Memory B cell (primary cell): ENCODE measurements around the gene KRT26.
"Not testable (repeated sequence)": the region's sequence is repeated elsewhere in the genome, so short reads cannot be mapped to it uniquely, and the experiment has no call there.

ENCODE experiments used
- ATAC-seq: fragments of 150-1000 bp; cut with Tn5 transposase; 2 replicates; pipeline ENCODE4 v1.10.0; 2021; ENCODE audit warnings: low read depth, mild to moderate bottlenecking, moderate library complexity
- DNase-seq, 2 donors: peaks; one replicate each; pipeline ENCODE4 v3.0.0; 2022; ENCODE audit warnings: low spot score in 2 of 2
- H3K27ac Mint-ChIP-seq: one replicate; pipeline ENCODE4 v1.8.0; 2022; ENCODE audit warnings: mild to moderate bottlenecking, moderate library complexity, mixed read lengths
- H3K27me3 Mint-ChIP-seq: one replicate; pipeline ENCODE4 v1.8.0; 2022; ENCODE audit warnings: mixed read lengths
- H3K36me3 Mint-ChIP-seq: one replicate; pipeline ENCODE4 v1.8.0; 2022; ENCODE audit warnings: mild to moderate bottlenecking, mixed read lengths
- H3K4me1 Mint-ChIP-seq: one replicate; pipeline ENCODE4 v1.8.0; 2022; ENCODE audit warnings: mixed read lengths
- H3K4me3 Mint-ChIP-seq: one replicate; pipeline ENCODE4 v1.8.0; 2022; ENCODE audit warnings: mild to moderate bottlenecking, moderate library complexity, mixed read lengths
- H3K9me3 Mint-ChIP-seq: one replicate; pipeline ENCODE4 v1.8.0; 2022; ENCODE audit warnings: mixed read lengths

KRT26 gene, protein sequence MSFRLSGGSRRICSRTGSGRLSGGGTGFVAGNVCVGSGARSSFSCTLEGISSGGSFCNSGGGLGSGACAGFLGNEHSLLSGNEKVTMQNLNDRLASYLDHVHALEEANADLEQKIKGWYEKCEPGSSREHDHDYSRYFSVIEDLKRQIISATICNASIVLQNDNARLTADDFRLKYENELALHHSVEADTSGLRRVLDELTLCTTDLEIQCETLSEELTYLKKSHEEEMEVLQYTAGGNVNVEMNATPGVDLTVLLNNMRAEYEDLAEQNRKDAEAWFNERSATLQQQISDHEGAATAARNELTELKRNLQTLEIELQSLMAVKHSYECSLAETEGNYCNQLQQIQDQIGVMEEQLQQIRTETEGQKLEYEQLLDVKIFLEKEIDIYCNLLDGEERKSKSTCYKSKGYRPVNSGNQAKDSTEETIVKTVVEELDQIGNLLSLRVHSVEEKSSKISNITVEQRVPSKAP

DNA sequence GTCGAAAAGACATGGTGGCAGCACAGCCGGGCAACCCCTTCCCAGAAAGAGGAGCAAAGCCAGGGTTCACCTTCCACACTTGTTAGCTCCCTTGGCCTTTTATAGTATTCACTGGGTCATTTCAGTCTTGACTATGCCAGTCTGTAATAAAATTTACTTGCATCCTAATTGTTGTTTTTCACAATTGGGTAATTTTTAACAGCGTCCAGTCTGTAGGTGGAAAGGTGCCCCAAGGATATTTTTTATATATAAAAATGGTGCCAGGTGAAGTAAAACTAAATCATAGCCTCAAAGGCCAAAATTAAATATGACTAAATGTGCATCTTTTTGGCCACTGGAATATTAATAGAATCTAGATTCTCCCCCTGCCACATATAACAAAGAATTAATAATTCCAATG lies at the start of gene KRT26:
Gene KRT26, minus strand, starts transcription at position 101 of the 400 bp plus-strand sequence. Its CDS starts 88 bp downstream, at position 13.
- no peaks in the 10 kb centered on the region for H3K36me3 Mint-ChIP-seq
- no peak for ATAC-seq
- no peak within 1 kb of the TSS for H3K27ac Mint-ChIP-seq
- H3K4me1 Mint-ChIP-seq = no peaks in the 10 kb centered on the region
- no peaks in the 10 kb centered on the region for H3K9me3 Mint-ChIP-seq
- peaks cover 21% of the 10 kb centered on the region for H3K27me3 Mint-ChIP-seq
- no peak within 1 kb of the TSS for H3K4me3 Mint-ChIP-seq
- DNase-seq = no peak

DNA sequence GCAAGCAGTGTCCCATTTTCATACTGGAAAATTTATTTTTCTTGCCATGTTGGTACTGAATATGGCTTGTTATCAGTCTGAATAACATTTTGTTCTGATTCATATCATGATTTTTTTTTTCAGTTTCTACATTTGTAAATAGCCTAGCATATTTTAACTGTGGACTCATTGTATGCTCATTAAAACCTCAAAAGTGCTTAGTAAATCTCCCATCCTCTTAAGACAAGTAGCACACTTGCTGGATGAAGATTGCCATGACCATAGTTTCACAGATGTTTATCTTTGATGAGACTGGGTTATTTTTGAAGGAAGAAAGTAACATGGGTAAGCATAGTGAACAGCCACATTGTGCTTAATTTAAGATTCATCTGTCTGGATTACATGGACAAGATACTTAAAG lies 49.5 kb upstream of the KRT26 start:
- DNase-seq = no peak
- Mint-ChIP-seq H3K36me3 (peaks cover 23% of the 10 kb centered on the region), H3K4me3 (no peak overlapping the region), H3K27ac (no peak overlapping the region), H3K4me1 (peaks cover 9% of the 10 kb centered on the region), H3K27me3 (peaks cover 7% of the 10 kb centered on the region), H3K9me3 (peaks cover 6% of the 10 kb centered on the region)
- ATAC-seq = no peak

DNA sequence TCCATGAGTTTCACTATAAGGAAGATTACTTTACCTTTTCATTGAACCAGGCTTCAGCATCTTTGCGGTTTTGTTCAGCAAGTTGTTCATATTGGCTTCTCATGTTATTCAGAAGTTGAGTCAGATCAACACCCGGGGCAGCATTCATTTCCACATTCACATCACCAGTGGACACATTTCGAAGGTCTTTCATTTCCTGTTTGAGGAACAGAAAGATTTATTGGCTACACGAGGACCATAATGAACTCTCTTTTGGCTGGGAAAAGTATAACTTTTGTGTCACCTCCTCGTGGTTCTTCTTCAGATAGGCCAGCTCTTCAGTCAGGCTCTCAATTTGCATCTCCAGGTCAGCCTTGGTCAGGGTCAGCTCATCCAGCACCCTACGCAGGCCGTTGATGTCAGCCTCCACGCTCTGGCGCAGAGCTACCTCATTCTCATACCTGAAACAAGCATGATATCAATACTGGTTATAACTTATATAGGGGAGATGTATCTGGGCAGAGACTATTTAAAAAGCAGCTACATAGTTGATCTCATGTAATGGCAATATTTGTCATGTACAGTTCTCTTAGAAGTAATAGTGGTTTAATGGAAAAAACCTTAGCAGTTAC lies 48.3 kb upstream of the KRT26 start:
- Mint-ChIP-seq H3K9me3 (peaks cover 5% of the 10 kb centered on the region), H3K4me1 (peaks cover 9% of the 10 kb centered on the region), H3K27ac (no peak overlapping the region), H3K36me3 (peaks cover 19% of the 10 kb centered on the region), H3K4me3 (peak overlapping the region; percentile 8), H3K27me3 (peaks cover 1% of the 10 kb centered on the region)
- ATAC-seq (no peak), DNase-seq (no peak)

DNA sequence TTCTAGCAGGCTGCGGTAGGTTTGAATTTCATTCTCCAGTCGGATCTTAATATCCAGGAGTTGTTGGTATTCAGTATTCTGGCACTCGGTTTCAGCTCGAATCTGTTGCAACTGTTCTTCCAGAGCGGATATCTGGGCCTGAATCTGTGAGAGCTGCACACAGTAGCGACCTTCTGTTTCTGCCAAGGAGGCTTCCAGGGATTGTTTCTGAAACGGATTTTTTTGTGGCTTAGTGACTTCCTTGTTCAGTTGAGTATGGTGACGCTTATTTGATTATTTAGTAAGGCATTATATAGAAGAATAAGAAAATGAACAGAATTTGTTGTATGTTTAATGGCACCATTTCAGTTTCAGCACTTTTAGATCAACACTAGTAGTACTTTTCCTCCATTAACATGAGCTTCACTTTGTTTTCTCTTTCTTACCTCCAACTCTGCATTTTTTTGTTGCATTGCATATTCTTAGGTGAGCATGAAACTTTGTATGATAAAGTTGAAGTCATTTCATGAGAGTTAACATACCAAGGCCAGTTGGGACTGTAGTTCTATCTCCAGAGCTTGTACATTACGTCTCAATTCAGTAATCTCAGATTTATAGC lies 47.6 kb upstream of the KRT26 start:
- peaks cover 6% of the 10 kb centered on the region for H3K9me3 Mint-ChIP-seq
- peak overlapping the region; percentile 65 for H3K4me3 Mint-ChIP-seq
- ATAC-seq (no peak), DNase-seq (no peak)
- peaks cover 9% of the 10 kb centered on the region for H3K4me1 Mint-ChIP-seq
- peaks cover 4% of the 10 kb centered on the region for H3K27me3 Mint-ChIP-seq
- peaks cover 20% of the 10 kb centered on the region for H3K36me3 Mint-ChIP-seq
- peak overlapping the region; percentile 24 for H3K27ac Mint-ChIP-seq

DNA sequence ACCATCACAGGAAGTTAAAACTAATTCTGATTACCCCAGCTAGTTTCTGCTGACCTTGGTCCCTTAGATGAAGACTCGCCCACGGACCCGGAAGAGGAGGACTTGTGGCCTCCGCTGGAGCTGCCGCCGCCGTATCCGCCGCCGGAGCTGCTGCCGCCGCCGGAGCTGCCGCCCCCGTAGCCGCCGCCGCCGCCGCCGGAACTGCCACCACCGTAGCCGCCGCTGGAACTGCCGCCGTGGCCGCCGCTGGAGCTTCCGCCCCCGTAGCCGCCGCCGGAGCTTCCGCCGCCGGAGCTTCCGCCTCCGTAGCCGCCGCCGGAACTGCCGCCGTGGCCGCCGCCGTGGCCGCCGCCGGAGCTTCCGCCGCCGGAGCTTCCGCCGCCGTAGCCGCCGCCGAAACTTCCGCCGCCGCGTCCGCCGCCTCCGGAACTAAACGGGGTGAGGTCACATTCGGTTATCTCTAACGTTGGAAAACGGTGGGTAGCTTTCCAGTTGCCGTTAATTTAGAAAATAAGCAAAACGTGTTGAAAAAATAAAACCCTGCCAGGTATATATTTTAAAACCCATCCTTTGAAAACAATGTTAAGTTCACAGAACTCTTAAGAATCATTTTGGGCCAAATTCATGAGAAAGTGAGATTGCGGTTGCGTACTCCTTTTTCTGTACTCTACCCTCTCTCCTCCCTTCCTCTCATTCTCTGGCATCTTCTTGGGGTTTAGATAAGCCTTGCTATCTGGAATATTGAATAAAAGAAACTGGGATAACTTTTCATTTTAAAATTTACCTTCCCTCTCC lies 46.9 kb upstream of the KRT26 start:
- ATAC-seq = peak; percentile 90
- Mint-ChIP-seq H3K27ac (peak overlapping the region; percentile 91), H3K9me3 (peaks cover 7% of the 10 kb centered on the region), H3K36me3 (peaks cover 22% of the 10 kb centered on the region), H3K4me1 (peaks cover 7% of the 10 kb centered on the region), H3K27me3 (peaks cover 8% of the 10 kb centered on the region), H3K4me3 (peak overlapping the region; percentile 84)
- DNase-seq = peak; percentile 72 to 82

DNA sequence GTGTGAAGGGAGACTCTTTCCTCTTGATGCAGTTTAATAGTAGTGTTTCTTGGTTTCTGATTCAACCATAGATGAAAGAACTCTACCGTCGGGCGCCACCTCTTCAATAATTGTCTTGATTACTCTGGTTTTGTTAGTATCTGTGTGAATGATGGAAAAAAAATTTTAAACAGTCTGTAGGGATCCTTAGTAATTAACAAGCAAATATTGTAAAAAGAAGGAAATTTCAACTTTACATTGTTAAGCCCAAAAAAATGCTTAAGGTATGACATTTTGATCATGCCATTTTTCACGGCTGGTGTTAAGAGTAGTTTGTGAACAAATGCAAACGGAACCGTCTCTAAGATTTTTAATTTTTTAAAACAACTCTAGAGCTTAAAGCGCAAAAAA lies 46.3 kb upstream of the KRT26 start:
- peaks cover 7% of the 10 kb centered on the region for H3K4me1 Mint-ChIP-seq
- peak overlapping the region; percentile 91 for H3K27ac Mint-ChIP-seq
- H3K4me3 Mint-ChIP-seq = peak overlapping the region; percentile 84
- peaks cover 7% of the 10 kb centered on the region for H3K9me3 Mint-ChIP-seq
- peaks cover 22% of the 10 kb centered on the region for H3K36me3 Mint-ChIP-seq
- no peak for DNase-seq
- ATAC-seq = no peak
- peaks cover 10% of the 10 kb centered on the region for H3K27me3 Mint-ChIP-seq

DNA sequence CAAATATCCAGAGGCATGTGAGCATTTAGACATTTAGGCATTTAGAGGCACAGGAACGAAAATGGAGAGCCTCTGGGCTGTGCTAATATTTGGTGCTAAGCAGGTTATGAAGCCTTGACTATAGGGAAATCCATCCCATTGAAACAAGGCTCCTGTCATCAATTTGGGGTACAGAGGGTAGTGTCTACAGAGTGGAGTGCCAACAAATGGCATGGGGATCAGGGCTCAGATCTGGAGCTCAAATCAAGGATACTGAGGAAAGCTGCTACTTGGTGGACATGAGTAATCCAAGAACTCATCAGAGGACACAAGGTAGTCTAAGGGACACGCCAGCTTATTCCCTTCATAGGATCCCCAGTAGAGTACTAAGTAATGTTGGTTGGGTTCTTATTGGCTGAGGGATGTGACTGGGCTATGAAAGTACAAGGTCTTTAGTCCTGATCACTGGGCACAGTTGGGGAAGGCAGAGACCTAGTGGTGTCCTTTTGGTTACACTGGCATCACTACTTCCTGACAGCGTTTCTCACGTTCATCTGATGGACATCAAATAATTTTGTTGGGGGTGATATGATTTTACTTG lies 45.2 kb upstream of the KRT26 start:
- Mint-ChIP-seq H3K27ac (no peak overlapping the region), H3K4me1 (peaks cover 7% of the 10 kb centered on the region), H3K27me3 (peaks cover 16% of the 10 kb centered on the region), H3K9me3 (peaks cover 7% of the 10 kb centered on the region), H3K4me3 (peak overlapping the region; percentile 72), H3K36me3 (peaks cover 18% of the 10 kb centered on the region)
- no peak for ATAC-seq
- no peak for DNase-seq

DNA sequence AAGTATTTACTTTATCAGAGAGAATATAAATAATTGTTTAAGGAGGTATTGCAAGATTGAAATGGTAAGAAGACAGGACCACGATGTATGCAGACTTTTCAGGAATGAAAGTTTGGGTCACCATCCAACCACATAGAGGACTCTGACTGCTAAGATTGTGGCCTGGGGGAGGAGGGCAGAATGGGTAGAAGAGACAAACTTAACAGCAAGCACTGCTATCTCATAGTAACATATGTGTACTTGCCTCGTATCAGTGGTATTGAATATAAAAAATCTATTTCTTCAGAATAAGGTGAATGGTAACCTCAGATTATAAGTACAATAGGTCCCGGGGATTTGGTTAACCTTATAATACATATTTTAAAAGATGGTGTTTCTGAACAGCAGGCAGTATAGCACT lies 44.6 kb upstream of the KRT26 start:
- Mint-ChIP-seq H3K27me3 (peaks cover 17% of the 10 kb centered on the region), H3K36me3 (peaks cover 15% of the 10 kb centered on the region), H3K4me1 (peaks cover 7% of the 10 kb centered on the region), H3K4me3 (no peak overlapping the region), H3K27ac (no peak overlapping the region), H3K9me3 (peaks cover 7% of the 10 kb centered on the region)
- ATAC-seq (no peak), DNase-seq (no peak)

DNA sequence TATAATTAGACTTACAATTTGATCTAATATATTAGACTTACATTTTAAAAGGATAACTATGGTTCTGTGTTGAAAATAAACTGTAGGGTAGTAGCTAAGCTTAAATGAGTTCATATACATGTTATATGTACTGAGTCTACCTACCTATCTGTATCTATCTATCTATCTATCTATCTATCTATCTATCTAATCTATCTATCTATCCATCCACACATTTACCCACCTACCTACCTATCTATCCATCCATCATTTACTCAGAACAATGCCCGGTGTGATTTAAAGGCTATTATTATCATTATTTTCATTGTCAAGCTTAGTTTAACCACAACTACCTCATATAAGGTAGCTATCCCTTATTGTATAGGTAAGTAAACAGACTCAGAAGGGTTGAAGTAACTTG lies 43.4 kb upstream of the KRT26 start:
- Mint-ChIP-seq H3K27ac (no peak overlapping the region), H3K4me1 (peaks cover 7% of the 10 kb centered on the region), H3K9me3 (peaks cover 7% of the 10 kb centered on the region), H3K27me3 (peaks cover 23% of the 10 kb centered on the region), H3K4me3 (no peak overlapping the region), H3K36me3 (peaks cover 15% of the 10 kb centered on the region)
- DNase-seq (no peak), ATAC-seq (no peak)

DNA sequence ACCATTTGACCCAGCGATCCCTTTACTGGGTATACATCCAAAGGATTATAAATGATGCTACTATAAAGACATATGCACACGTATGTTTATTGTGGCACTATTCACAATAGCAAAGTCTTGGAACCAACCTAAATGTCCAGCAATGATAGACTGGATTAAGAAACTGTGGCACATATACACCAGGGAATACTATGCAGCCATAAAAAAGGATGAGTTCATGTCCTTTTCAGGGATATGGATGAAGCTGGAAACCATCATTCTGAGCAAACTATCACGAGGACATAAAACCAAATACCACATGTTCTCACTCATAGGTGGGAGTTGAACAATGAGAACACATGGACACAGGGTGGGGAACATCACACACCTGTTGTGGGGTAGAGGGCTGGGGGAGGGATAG lies 42.7 kb upstream of the KRT26 start:
- not testable (repeated sequence) for DNase-seq, H3K4me3 Mint-ChIP-seq, H3K9me3 Mint-ChIP-seq, H3K4me1 Mint-ChIP-seq, ATAC-seq, H3K27ac Mint-ChIP-seq
- Mint-ChIP-seq H3K27me3 (peaks cover 27% of the 10 kb centered on the region), H3K36me3 (peaks cover 13% of the 10 kb centered on the region)

DNA sequence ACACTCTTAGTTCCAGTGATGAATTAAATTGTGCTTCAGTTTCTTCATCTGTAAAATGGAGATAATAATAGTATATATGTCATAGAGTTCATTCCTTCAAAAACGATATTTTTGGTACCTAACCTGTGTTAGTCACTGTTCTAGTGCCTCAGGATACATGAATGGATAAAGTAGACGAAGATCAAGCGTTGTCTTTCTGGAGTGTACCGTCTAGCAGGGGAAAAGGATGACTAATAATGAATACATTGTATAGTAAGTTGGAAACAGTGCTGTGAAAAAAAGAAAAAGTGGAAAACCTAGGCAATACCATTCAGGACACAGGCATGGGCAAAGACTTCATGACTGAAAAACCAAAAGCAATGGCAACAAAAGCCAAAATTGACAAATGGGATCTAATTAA lies 41.8 kb upstream of the KRT26 start:
- Mint-ChIP-seq H3K36me3 (peaks cover 13% of the 10 kb centered on the region), H3K27me3 (peaks cover 27% of the 10 kb centered on the region), H3K27ac (no peak overlapping the region), H3K4me3 (no peak overlapping the region), H3K4me1 (peaks cover 7% of the 10 kb centered on the region), H3K9me3 (peaks cover 7% of the 10 kb centered on the region)
- ATAC-seq = no peak
- DNase-seq = no peak

DNA sequence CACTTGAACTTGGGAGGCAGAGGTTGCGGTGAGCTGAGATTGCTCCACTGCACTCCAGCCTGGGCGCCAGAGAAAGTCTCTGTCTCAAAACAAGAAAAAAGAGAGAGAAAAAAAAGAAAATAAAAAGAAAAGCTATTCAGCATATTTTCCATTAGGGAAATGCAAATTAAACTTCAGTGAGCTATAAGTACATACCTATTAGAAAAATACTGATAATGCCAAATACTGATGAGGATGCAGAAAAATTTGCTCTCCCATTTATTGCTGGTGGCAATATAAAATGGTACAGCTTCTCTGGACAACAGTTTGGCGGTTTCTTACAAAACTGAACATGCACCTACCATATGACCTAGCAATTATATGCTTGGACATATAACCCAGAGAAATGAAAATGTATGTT lies 40.6 kb upstream of the KRT26 start:
- Mint-ChIP-seq H3K36me3 (peaks cover 13% of the 10 kb centered on the region), H3K27me3 (peaks cover 30% of the 10 kb centered on the region), H3K4me3 (no peak overlapping the region), H3K27ac (no peak overlapping the region), H3K9me3 (peaks cover 7% of the 10 kb centered on the region), H3K4me1 (peaks cover 5% of the 10 kb centered on the region)
- ATAC-seq = no peak
- no peak for DNase-seq

DNA sequence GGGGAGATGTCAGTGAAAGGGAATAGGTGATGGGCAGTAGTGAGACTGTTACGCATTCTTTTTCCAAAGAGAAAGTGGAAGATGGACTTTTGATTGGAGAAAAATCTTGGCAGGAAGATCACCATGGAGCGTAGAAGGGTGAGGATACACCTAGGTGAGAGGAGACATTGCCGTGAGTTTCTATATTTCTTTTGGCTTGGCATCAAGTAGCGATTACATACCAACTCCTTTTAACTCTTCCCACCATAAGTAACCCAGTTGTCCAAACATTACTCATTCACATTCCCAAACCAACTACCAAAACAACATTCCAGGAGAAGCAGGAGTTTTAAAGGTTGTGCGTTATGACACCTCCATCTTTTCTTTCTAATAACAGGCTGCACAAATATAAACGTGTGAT lies 38.5 kb upstream of the KRT26 start:
- DNase-seq (no peak), ATAC-seq (no peak)
- H3K4me3 Mint-ChIP-seq = no peak overlapping the region
- peaks cover 2% of the 10 kb centered on the region for H3K9me3 Mint-ChIP-seq
- H3K27ac Mint-ChIP-seq = no peak overlapping the region
- H3K36me3 Mint-ChIP-seq = peaks cover 3% of the 10 kb centered on the region
- H3K27me3 Mint-ChIP-seq = peaks cover 40% of the 10 kb centered on the region
- H3K4me1 Mint-ChIP-seq = no peaks in the 10 kb centered on the region
